EL (cell line): ENCODE data around the gene CLSTN1.
A peak's percentile ranks its signal among the peaks of the same experiment; 100 is the strongest.

Experiments
- DNase-seq: peaks from one replicate; pipeline ENCODE4 v3.0.0-alpha.2; 2016

Gene CLSTN1

DNA sequence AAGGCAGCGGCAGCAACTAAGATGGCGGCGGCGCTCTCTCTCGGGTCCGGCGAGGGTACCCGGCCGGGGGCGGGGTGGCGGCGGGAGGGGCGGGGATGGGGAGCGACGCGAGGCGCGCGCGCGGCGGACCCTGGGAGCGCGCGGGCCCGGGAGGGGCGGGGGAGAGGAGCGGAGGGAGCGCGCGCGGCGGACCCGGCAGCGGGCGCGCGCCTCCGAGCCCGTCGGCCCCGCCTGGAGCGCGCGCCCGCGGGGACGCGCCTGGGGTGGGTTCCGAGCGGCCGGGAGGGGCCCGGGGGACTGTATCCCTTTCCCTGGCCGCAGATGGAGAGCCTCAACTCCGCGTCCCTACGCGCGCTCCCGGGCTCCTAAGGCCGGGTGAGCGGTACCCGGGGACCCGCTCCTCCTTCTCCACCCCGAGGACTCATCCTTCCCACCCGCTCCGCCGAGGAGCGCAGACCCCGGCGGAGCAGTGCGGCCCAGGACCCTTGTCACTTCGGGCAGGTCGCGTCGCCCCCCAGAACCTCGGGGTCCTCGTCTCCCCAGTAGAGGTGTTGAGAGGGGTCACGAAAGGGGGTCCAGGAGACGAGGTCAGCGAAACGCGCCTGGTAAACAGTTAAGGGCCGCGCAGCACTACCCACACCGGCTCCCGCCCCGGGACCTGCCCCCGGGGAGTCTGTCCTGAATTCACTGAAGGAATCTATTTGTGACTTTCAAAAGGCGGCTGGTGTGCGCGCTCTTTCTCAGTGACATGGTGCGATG lies at the start of gene CLSTN1:
CLSTN1 (minus strand) TSS at position 23 of the 759 bp plus-strand sequence. CDS start 232 bp downstream, outside the sequence.
- DNase-seq = peak; percentile 89

GRCh38 chr1:9873385-9873784 lies 49.6 kb upstream of the CLSTN1 start:
- DNase-seq = no peak

GRCh38 chr1:9872430-9873165 lies 48.8 kb upstream of the CLSTN1 start:
- DNase-seq = no peak

GRCh38 chr1:9871707-9872425 lies 48.1 kb upstream of the CLSTN1 start:
- DNase-seq = no peak

DNA sequence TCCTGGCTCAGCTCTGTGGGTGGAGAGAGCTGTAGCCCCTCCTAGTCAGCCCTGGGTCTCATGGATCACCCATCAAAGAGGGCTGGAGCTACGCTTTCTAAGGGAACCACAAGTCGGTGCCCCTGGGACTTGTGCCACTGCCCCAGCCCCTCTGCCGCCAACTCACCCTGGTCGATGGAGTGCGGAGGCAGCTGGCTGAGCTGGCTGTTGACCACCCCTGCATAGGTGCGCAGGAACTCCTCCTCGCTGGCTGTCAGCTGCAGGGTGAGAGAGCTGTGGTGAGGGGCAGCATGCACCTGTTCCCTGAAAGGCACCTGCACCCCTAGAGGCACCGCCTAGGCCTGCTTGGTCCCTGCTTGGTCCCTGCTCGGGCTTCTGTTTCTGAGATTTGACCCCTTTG lies 47.3 kb upstream of the CLSTN1 start:
- DNase-seq = no peak

DNA sequence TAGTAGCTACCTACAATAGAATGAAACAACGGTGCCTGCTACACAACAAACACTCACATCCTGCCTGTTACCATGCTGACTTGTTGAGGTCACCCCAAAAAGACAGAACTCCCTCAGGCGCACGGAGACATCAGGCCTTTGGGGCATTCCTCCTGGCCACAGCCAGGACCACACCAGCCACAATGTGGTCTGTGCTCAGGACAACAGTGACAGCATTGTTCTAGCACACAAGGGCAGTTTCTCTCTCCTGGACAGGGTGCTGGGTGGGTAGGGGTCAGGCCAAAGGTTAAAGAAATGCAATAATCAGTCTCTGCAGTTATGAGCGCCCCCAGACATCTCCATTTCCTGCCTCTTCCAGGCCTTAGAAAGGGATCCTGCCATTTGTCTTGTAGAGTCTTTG lies 46.8 kb upstream of the CLSTN1 start:
- no peak for DNase-seq

- DNase-seq = no peak
These were observed 46.1 kb upstream of the CLSTN1 start for GRCh38 chr1:9869831-9870251.

GRCh38 chr1:9868244-9868590 lies 44.5 kb upstream of the CLSTN1 start:
- DNase-seq = no peak

DNA sequence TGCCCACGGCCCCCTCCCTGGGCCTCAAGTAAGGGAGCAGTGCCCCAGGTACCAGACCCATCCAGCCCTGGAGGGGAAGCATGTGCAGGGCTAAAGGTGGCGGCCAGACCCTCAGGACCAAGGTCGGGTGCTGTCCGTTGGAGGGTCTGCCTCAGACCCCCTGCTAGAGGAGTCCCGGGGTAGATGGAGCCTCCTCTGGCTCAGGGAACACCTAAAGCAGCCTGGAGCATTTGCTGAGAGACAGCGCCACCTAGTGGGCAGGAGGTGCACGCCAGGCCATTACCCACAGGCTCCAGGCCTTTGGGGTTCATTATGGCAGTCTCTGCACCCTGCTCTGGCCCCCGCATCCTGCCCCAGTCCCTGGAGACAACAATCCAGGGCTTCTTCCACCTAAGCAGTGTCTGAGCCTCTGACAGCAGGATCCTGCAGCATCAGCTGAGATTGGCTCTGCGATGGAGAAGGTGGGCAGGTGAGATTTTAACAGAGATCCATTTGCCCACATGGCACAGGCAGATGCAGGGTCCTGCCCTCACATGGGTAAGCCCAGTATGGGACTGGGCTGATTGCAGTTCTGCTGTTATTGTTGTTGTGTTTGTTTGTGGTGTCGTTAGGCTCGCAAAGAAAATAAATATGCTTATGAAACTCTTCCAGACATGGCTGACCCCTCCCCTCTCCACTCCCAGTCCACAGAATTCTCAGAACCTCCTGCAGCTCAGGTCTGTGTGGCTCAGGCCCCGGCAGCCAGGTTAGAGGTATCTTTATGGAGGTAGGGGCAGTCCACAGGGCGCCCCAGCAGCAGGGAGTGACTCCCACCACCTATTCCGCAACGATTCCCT lies 43.9 kb upstream of the CLSTN1 start:
- peak; percentile 71 for DNase-seq

DNA sequence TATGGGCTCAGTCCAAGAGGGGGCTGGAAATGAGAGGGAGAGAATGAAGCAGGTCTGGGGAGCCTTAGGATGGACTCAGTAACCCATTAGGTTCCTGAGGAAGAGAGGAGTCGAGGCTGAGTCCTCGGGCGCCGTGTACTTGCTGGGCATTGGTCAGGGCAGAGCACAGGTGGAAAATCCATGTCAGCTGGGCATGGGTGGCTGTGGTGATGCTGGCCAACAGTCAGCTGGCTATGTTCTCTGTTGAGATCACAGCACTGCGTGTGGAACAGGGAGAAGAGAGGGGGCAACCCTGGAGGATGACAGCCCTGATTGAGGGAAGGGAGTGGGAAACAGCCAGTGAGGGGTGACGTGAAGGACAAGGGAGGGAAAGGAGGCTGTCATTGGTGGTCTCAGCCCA lies 43.1 kb upstream of the CLSTN1 start:
- DNase-seq = no peak

- no peak for DNase-seq
These were observed 42.0 kb upstream of the CLSTN1 start for GRCh38 chr1:9865724-9866123.

DNA sequence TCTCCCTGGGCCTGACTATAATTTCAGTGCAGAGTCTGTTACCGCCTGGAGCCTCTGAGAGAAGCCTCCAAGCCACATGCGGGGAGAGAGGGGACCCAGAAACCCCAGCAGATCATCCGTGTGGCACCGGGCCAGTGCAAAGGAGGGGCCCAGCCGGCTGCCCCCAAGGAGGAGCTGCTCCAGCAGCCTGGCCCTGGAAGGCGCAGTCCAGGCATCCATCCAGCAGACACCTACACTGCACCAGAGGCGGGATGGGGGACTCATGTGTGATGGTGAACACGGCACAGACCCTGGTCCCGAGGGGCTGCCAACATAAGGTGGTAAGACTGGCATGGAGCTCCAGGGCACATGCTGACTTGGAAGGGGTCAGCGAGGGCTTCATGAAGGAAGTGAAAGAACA lies 39.6 kb upstream of the CLSTN1 start:
- no peak for DNase-seq

- DNase-seq = no peak
These were observed 37.6 kb upstream of the CLSTN1 start for GRCh38 chr1:9861360-9861759.

GRCh38 chr1:9860887-9861286 lies 37.1 kb upstream of the CLSTN1 start:
- DNase-seq = no peak

- peak; percentile 26 for DNase-seq
These were observed 35.7 kb upstream of the CLSTN1 start for GRCh38 chr1:9859281-9860014.

DNA sequence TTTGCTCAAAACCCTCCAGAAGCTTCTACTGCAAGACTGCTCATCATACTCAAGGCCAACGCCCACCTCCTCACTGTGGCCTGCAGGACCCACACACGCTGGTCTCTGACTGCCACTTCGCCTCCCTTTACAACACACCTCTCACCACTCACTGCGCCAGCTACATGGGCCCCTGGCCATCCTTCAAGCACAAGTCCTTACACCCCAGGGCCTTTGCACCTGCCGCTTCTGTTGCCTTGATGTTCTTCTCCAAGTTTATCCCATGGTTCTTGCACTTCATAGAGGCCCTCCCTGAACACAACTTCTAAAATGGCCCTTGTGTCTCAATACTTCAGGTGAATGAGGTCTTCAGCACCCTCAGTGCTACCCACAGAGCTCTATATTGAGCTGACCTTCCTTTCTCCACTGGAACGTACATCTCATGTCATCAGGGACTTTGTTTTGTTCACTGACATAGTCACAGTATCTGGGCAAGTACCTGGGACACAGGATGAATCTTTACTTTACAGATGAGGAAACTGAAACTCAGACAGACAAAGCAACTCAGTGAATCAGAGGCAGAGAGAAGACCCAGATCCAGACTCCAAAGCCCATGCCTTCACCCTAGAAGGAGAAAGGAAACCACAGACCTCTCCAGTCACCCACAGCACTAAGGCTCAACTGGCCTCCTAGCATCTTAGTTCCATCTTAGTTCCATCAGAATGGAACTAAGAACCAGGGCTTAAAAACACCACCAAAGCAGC lies 34.7 kb upstream of the CLSTN1 start:
- no peak for DNase-seq

DNA sequence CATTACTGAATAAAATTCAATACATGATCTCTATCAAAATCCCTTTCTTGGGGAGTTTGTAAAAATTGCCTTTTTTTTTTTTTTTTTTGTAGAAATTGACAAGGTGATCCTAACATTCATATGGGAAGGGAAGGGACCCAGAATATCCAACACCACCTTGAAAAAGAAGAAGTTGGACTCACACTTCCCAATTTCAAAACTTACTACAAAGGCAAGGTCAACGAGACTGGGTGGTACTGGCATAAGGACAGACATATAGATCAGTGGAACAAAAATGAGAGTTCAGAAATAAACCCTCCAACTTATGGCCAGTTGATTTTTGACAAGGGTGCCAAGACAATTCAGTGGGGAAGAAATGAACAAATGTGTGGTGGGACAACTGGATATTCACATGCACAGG lies 31.4 kb upstream of the CLSTN1 start:
- DNase-seq = no peak

DNA sequence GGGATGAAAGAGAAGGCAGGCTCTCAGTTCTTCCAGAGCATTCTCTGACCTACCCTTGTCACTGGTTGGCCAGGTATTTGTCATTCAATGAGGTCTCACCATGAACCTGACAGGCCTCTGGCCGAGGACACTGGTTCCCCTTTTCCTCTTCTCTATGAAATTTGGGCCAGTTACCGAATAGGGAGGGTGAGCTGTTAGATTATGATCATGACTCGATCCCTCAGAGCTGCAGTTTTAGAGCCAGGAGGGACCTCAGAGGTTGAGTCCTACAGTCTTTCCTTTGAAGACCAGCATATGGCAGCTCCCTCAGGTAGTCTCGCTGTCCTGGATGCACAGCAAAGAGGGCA lies 29.5 kb upstream of the CLSTN1 start:
- DNase-seq = no peak

GRCh38 chr1:9852410-9853248 lies 28.9 kb upstream of the CLSTN1 start:
- peak; percentile 77 for DNase-seq

- DNase-seq = no peak
These were observed 28.2 kb upstream of the CLSTN1 start for GRCh38 chr1:9852004-9852403.
